GM04504 (cell line): ENCODE data around the gene PDE8B.
A peak's percentile ranks its signal among the peaks of the same experiment; 100 is the strongest.

Experiments
- DNase-seq: peaks from one replicate; pipeline ENCODE4 v3.0.0-alpha.2; 2012; ENCODE audit warnings: low read depth

Gene PDE8B

GRCh38 chr5:77409870-77410621 lies 199.6 kb downstream of the PDE8B start:
- no peak for DNase-seq

GRCh38 chr5:77413049-77413448 lies 202.6 kb downstream of the PDE8B start:
- DNase-seq: no peak

- no peak for DNase-seq
Observed at GRCh38 chr5:77418162-77418561, 207.7 kb downstream of the PDE8B start.

GRCh38 chr5:77418601-77419581 lies 208.4 kb downstream of the PDE8B start:
- DNase-seq: no peak

- no peak for DNase-seq
Observed at GRCh38 chr5:77419644-77420582, 209.4 kb downstream of the PDE8B start.

- DNase-seq: no peak
Observed at GRCh38 chr5:77420940-77421339, 210.5 kb downstream of the PDE8B start.

- DNase-seq: peak; percentile 81
Observed at GRCh38 chr5:77423022-77423750, 212.7 kb downstream of the PDE8B start.

- no peak for DNase-seq
Observed at GRCh38 chr5:77424921-77425320, 214.4 kb downstream of the PDE8B start.

GRCh38 chr5:77425420-77425819 lies 214.9 kb downstream of the PDE8B start:
- DNase-seq: no peak

- DNase-seq: no peak
Observed at GRCh38 chr5:77425998-77426659, 215.6 kb downstream of the PDE8B start.

- peak; percentile 35 for DNase-seq
Observed at GRCh38 chr5:77426670-77427069, 216.2 kb downstream of the PDE8B start.

GRCh38 chr5:77427998-77428397 lies 217.5 kb downstream of the PDE8B start:
- DNase-seq: no peak

- DNase-seq: no peak
Observed at GRCh38 chr5:77428526-77428925, 218.0 kb downstream of the PDE8B start.

- peak; percentile 69 for DNase-seq
Observed at GRCh38 chr5:77430726-77431125, 220.2 kb downstream of the PDE8B start.

- DNase-seq: no peak
Observed at GRCh38 chr5:77431286-77431685, 220.8 kb downstream of the PDE8B start.

- DNase-seq: no peak
Observed at GRCh38 chr5:77431719-77432118, 221.2 kb downstream of the PDE8B start.

GRCh38 chr5:77437194-77437593 lies 226.7 kb downstream of the PDE8B start:
- DNase-seq: no peak

GRCh38 chr5:77438071-77438470 lies 227.6 kb downstream of the PDE8B start:
- no peak for DNase-seq

- DNase-seq: no peak
Observed at GRCh38 chr5:77443670-77444069, 233.2 kb downstream of the PDE8B start.

- no peak for DNase-seq
Observed at GRCh38 chr5:77444356-77444755, 233.9 kb downstream of the PDE8B start.

- no peak for DNase-seq
Observed at GRCh38 chr5:77448831-77449230, 238.4 kb downstream of the PDE8B start.
